Measurements from ENCODE around the gene BRWD1.

- TF ChIP-seq, protein P1, sequence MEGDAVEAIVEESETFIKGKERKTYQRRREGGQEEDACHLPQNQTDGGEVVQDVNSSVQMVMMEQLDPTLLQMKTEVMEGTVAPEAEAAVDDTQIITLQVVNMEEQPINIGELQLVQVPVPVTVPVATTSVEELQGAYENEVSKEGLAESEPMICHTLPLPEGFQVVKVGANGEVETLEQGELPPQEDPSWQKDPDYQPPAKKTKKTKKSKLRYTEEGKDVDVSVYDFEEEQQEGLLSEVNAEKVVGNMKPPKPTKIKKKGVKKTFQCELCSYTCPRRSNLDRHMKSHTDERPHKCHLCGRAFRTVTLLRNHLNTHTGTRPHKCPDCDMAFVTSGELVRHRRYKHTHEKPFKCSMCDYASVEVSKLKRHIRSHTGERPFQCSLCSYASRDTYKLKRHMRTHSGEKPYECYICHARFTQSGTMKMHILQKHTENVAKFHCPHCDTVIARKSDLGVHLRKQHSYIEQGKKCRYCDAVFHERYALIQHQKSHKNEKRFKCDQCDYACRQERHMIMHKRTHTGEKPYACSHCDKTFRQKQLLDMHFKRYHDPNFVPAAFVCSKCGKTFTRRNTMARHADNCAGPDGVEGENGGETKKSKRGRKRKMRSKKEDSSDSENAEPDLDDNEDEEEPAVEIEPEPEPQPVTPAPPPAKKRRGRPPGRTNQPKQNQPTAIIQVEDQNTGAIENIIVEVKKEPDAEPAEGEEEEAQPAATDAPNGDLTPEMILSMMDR (conservative IDR thresholded peaks at IDR 0.05; ENCODE audit: low read length) = no peak
- no peak for TF ChIP-seq EZH2phosphoT487 (IDR thresholded peaks at IDR 0.05; ENCODE audit: borderline replicate concordance, low read depth, low read length)
Measured at GRCh38 chr21:39149882-39150281, 163.6 kb downstream of the BRWD1 start.
